GM12878 (cell line): Measurements from ENCODE around the gene SPTLC3. TPM values are rescaled to one million over a fixed set of nuclear protein-coding genes. Genes with fewer than 3 reads are reported as not detected.

Experiments used
- BRCA1 ChIP-seq: IDR thresholded peaks from 2 replicates; pipeline ENCODE4 v1.6.1; 2011; ENCODE audit warnings: low read depth, low read length, improper control_type of control experiment
- ESRRA ChIP-seq: IDR thresholded peaks from 2 replicates; pipeline ENCODE4 v1.6.1; 2012; ENCODE audit warnings: mild to moderate bottlenecking, low read length, improper control_type of control experiment
- KDM1A ChIP-seq: fragments of 200-600 bp; sonication (generic); IDR thresholded peaks from 2 replicates; pipeline ENCODE4 v1.6.1; 2016; ENCODE audit warnings: borderline replicate concordance
- RCOR1 ChIP-seq: conservative IDR thresholded peaks from 2 replicates; pipeline ENCODE4 v1.6.1; 2012; ENCODE audit warnings: low read depth, low read length, improper control_type of control experiment
- SMAD1 ChIP-seq: fragments of 450-650 bp; IDR thresholded peaks from 2 replicates; pipeline ENCODE4 v1.6.1; 2018; ENCODE audit warnings: mild to moderate bottlenecking, low read depth; ENCODE audit not compliant: partially characterized antibody
- polyA plus RNA-seq, 11 experiments: library from polyadenylated mRNA; depleted of rRNA in 4 of 11; unstranded in 6 of 11; stranded (reverse) in 5 of 11; fragments of >200 nt; fragmentation: Nextera tagmentation in 4 of 11; fragmentation: Illumina TruSeq in 1 of 11; extraction: Ambion mirVana in 4 of 11; extraction: Trizol in 1 of 11; gene quantifications; 1 replicate in 1 of 11; 2 replicates in 10 of 11; pipeline versions ENCODE4 v1.2.1 to v1.2.3, GENCODE V29; 2011 to 2016; ENCODE audit warnings: inconsistent platforms in 2 of 11, missing spikeins in 2 of 11, low read depth in 1 of 11
- total RNA-seq, 4 experiments: library from RNA; depleted of rRNA in 3 of 4; stranded (reverse); fragments of >200 nt in 3 of 4; fragmentation: Illumina TruSeq in 1 of 4; extraction: Trizol in 1 of 4; gene quantifications; 2 replicates each; pipeline versions ENCODE4 v1.2.1 to v1.2.3, GENCODE V29; 2013 to 2021
- TF ChIP-seq, protein P1 (sequence below): fragments of 450-650 bp; IDR thresholded peaks from 2 replicates; pipeline ENCODE4 v1.6.1; 2017; ENCODE audit warnings: mild to moderate bottlenecking, moderate library complexity
- TF ChIP-seq, protein P2 (sequence below): fragments of 150-350 bp; IDR thresholded peaks from 2 replicates; pipeline ENCODE4 v1.6.1; 2016; ENCODE audit warnings: low read depth, low read length
- TF ChIP-seq, protein P3 (sequence below): fragments of 450-650 bp; IDR thresholded peaks from 2 replicates; pipeline ENCODE4 v1.6.1; 2017; ENCODE audit warnings: mild to moderate bottlenecking

Gene SPTLC3
- total and polyA plus RNA-seq, 10 of the 15 experiments (the other 5 are each of a cell fraction or from before 2014, with no cell fraction given): 0.04 to 0.29 (median 0.06) TPM; not detected in 7

DNA sequence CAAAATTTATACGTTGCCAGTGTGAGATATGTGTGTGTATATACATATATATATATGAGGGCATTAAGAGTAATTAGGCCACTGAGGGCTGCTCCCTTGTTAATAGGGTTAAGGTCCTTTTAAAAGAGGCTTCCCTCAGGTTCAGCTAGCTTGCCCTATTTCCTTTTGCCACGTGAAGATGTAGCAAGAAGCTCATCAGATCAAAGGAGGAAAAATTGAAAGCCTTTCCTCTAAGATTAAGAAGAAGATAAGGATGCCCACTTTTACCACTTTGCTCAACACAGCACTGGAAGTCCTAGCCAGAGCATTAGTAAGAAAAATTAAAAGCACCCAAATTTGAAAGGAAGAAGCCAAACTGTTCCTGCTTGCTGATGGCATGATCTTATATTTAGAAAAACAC, 179.1 kb downstream of the SPTLC3 start (continued):
- TF ChIP-seq, protein P1, sequence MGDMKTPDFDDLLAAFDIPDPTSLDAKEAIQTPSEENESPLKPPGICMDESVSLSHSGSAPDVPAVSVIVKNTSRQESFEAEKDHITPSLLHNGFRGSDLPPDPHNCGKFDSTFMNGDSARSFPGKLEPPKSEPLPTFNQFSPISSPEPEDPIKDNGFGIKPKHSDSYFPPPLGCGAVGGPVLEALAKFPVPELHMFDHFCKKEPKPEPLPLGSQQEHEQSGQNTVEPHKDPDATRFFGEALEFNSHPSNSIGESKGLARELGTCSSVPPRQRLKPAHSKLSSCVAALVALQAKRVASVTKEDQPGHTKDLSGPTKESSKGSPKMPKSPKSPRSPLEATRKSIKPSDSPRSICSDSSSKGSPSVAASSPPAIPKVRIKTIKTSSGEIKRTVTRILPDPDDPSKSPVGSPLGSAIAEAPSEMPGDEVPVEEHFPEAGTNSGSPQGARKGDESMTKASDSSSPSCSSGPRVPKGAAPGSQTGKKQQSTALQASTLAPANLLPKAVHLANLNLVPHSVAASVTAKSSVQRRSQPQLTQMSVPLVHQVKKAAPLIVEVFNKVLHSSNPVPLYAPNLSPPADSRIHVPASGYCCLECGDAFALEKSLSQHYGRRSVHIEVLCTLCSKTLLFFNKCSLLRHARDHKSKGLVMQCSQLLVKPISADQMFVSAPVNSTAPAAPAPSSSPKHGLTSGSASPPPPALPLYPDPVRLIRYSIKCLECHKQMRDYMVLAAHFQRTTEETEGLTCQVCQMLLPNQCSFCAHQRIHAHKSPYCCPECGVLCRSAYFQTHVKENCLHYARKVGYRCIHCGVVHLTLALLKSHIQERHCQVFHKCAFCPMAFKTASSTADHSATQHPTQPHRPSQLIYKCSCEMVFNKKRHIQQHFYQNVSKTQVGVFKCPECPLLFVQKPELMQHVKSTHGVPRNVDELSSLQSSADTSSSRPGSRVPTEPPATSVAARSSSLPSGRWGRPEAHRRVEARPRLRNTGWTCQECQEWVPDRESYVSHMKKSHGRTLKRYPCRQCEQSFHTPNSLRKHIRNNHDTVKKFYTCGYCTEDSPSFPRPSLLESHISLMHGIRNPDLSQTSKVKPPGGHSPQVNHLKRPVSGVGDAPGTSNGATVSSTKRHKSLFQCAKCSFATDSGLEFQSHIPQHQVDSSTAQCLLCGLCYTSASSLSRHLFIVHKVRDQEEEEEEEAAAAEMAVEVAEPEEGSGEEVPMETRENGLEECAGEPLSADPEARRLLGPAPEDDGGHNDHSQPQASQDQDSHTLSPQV: no peak
- TF ChIP-seq ESRRA (no peak), SMAD1 (no peak), BRCA1 (no peak), RCOR1 (no peak), KDM1A (no peak)
- TF ChIP-seq, protein P2, sequence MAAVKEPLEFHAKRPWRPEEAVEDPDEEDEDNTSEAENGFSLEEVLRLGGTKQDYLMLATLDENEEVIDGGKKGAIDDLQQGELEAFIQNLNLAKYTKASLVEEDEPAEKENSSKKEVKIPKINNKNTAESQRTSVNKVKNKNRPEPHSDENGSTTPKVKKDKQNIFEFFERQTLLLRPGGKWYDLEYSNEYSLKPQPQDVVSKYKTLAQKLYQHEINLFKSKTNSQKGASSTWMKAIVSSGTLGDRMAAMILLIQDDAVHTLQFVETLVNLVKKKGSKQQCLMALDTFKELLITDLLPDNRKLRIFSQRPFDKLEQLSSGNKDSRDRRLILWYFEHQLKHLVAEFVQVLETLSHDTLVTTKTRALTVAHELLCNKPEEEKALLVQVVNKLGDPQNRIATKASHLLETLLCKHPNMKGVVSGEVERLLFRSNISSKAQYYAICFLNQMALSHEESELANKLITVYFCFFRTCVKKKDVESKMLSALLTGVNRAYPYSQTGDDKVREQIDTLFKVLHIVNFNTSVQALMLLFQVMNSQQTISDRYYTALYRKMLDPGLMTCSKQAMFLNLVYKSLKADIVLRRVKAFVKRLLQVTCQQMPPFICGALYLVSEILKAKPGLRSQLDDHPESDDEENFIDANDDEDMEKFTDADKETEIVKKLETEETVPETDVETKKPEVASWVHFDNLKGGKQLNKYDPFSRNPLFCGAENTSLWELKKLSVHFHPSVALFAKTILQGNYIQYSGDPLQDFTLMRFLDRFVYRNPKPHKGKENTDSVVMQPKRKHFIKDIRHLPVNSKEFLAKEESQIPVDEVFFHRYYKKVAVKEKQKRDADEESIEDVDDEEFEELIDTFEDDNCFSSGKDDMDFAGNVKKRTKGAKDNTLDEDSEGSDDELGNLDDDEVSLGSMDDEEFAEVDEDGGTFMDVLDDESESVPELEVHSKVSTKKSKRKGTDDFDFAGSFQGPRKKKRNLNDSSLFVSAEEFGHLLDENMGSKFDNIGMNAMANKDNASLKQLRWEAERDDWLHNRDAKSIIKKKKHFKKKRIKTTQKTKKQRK: no peak
- TF ChIP-seq, protein P3, sequence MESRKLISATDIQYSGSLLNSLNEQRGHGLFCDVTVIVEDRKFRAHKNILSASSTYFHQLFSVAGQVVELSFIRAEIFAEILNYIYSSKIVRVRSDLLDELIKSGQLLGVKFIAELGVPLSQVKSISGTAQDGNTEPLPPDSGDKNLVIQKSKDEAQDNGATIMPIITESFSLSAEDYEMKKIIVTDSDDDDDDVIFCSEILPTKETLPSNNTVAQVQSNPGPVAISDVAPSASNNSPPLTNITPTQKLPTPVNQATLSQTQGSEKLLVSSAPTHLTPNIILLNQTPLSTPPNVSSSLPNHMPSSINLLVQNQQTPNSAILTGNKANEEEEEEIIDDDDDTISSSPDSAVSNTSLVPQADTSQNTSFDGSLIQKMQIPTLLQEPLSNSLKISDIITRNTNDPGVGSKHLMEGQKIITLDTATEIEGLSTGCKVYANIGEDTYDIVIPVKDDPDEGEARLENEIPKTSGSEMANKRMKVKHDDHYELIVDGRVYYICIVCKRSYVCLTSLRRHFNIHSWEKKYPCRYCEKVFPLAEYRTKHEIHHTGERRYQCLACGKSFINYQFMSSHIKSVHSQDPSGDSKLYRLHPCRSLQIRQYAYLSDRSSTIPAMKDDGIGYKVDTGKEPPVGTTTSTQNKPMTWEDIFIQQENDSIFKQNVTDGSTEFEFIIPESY: no peak
